MM.1S (cell line): ENCODE measurements around the gene FHIT.

ENCODE experiments used
- DNase-seq: peaks from one replicate; pipeline ENCODE4 v3.0.0-alpha.2; 2015
- H2AFZ ChIP-seq: fragments of 300-600 bp; sonication (generic); 2 replicates; pipeline ENCODE4 v1.6.0; 2016; ENCODE audit warnings: antibody characterized with exemption, low read length
- H3F3A ChIP-seq: fragments of 300-600 bp; sonication (generic); 2 replicates; pipeline ENCODE4 v1.6.1; 2016; ENCODE audit warnings: mild to moderate bottlenecking, antibody characterized with exemption, low read length, moderate library complexity, mixed read lengths; ENCODE audit not compliant: insufficient read depth
- H3K27ac ChIP-seq: fragments of 300-600 bp; sonication (generic); 2 replicates; pipeline ENCODE4 v1.5.1; 2016; ENCODE audit warnings: mild to moderate bottlenecking, low read length
- H3K27me3 ChIP-seq: fragments of 300-600 bp; sonication (generic); replicated peaks from 2 replicates; pipeline ENCODE4 v1.6.0; 2016; ENCODE audit warnings: low read length; ENCODE audit not compliant: insufficient read depth
- H3K36me3 ChIP-seq: fragments of 300-600 bp; sonication (generic); replicated peaks from 2 replicates; pipeline ENCODE4 v1.6.1; 2016; ENCODE audit warnings: mild to moderate bottlenecking, low read length, mixed read lengths; ENCODE audit not compliant: insufficient read depth
- H3K4me1 ChIP-seq: fragments of 300-600 bp; sonication (generic); 2 replicates; pipeline ENCODE4 v1.6.1; 2016; ENCODE audit warnings: low read length, mixed read lengths
- H3K4me2 ChIP-seq: fragments of 300-600 bp; sonication (generic); 2 replicates; pipeline ENCODE4 v1.6.0; 2016; ENCODE audit warnings: low read depth, low read length
- H3K4me3 ChIP-seq: fragments of 300-600 bp; sonication (generic); 2 replicates; pipeline ENCODE4 v1.5.1; 2016; ENCODE audit warnings: low read length, mixed read lengths
- H3K79me2 ChIP-seq: fragments of 300-600 bp; sonication (generic); 2 replicates; pipeline ENCODE4 v1.6.1; 2016; ENCODE audit warnings: mixed run types, low read length, mixed read lengths
- H3K9ac ChIP-seq: fragments of 300-600 bp; sonication (generic); 2 replicates; pipeline ENCODE4 v1.6.1; 2016; ENCODE audit warnings: low read length, mixed read lengths
- H3K9me2 ChIP-seq: fragments of 300-600 bp; sonication (generic); replicated peaks from 2 replicates; pipeline ENCODE4 v1.6.1; 2016; ENCODE audit warnings: mild to moderate bottlenecking, low read length, mixed read lengths; ENCODE audit not compliant: insufficient read depth
- H3K9me3 ChIP-seq: fragments of 300-600 bp; sonication (generic); replicated peaks from 2 replicates; pipeline ENCODE4 v1.6.1; 2016; ENCODE audit warnings: mild to moderate bottlenecking, low read length, mixed read lengths; ENCODE audit not compliant: insufficient read depth
- H4K20me1 ChIP-seq: fragments of 300-600 bp; sonication (generic); 2 replicates; pipeline ENCODE4 v1.6.1; 2016; ENCODE audit warnings: mild to moderate bottlenecking, low read length, moderate library complexity, mixed read lengths; ENCODE audit not compliant: insufficient read depth
- CTCF ChIP-seq: fragments of 300-600 bp; sonication (generic); IDR thresholded peaks from 2 replicates; pipeline ENCODE4 v1.5.1; 2016; ENCODE audit warnings: antibody characterized with exemption, low read length, mixed read lengths
- EZH2 ChIP-seq: fragments of 300-600 bp; sonication (generic); optimal IDR thresholded peaks from 2 replicates; pipeline ENCODE3; 2017; ENCODE audit warnings: low read depth, mild to moderate bottlenecking, antibody characterized with exemption, low read length, mixed read lengths
- EZH2phosphoT487 ChIP-seq: fragments of 300-600 bp; sonication (generic); IDR thresholded peaks from 2 replicates; pipeline ENCODE4 v1.6.1; 2018; ENCODE audit warnings: antibody characterized with exemption, low read length

Gene FHIT

GRCh38 chr3:59788133-59788532 is 1463.1 kb downstream of the FHIT start:
- no peaks in the 10 kb centered on the region for H3K36me3 ChIP-seq
- no peaks in the 10 kb centered on the region for H4K20me1 ChIP-seq
- TF ChIP-seq EZH2phosphoT487: no peak
- TF ChIP-seq CTCF: no peak
- TF ChIP-seq EZH2: no peak
- no peak for DNase-seq
- H3K27me3 ChIP-seq: no peaks in the 10 kb centered on the region
- no peak overlapping the region for H3K4me2 ChIP-seq
- no peak overlapping the region for H3K27ac ChIP-seq
- no peak overlapping the region for H2AFZ ChIP-seq
- no peaks in the 10 kb centered on the region for H3K9me3 ChIP-seq
- H3K4me1 ChIP-seq: peaks cover 7% of the 10 kb centered on the region; the same call in 1 of the 2 replicates
- no peaks in the 10 kb centered on the region for H3F3A ChIP-seq
- no peak overlapping the region for H3K9ac ChIP-seq
- H3K9me2 ChIP-seq: no peaks in the 10 kb centered on the region
- H3K79me2 ChIP-seq: no peaks in the 10 kb centered on the region
- no peak overlapping the region for H3K4me3 ChIP-seq

GRCh38 chr3:59786374-59786773 is 1464.9 kb downstream of the FHIT start:
- no peaks in the 10 kb centered on the region for H4K20me1 ChIP-seq
- H2AFZ ChIP-seq: no peak overlapping the region
- no peaks in the 10 kb centered on the region for H3K36me3 ChIP-seq
- H3K9ac ChIP-seq: no peak overlapping the region
- H3K4me2 ChIP-seq: no peak overlapping the region
- no peak overlapping the region for H3K4me3 ChIP-seq
- no peaks in the 10 kb centered on the region for H3K9me3 ChIP-seq
- TF ChIP-seq EZH2 (no peak), CTCF (no peak), EZH2phosphoT487 (no peak)
- no peaks in the 10 kb centered on the region for H3K9me2 ChIP-seq
- no peak for DNase-seq
- H3K27ac ChIP-seq: no peak overlapping the region
- H3F3A ChIP-seq: no peaks in the 10 kb centered on the region
- H3K4me1 ChIP-seq: peaks cover 7% of the 10 kb centered on the region; the same call in 1 of the 2 replicates
- no peaks in the 10 kb centered on the region for H3K79me2 ChIP-seq
- no peaks in the 10 kb centered on the region for H3K27me3 ChIP-seq

GRCh38 chr3:59784164-59784563 is 1467.1 kb downstream of the FHIT start:
- H3K4me3 ChIP-seq: no peak overlapping the region
- no peaks in the 10 kb centered on the region for H3K9me2 ChIP-seq
- H3K9me3 ChIP-seq: no peaks in the 10 kb centered on the region
- H3K79me2 ChIP-seq: no peaks in the 10 kb centered on the region
- no peaks in the 10 kb centered on the region for H3K27me3 ChIP-seq
- H3K27ac ChIP-seq: no peak overlapping the region
- no peaks in the 10 kb centered on the region for H4K20me1 ChIP-seq
- H3F3A ChIP-seq: no peaks in the 10 kb centered on the region
- no peaks in the 10 kb centered on the region for H3K36me3 ChIP-seq
- H3K9ac ChIP-seq: no peak overlapping the region
- peaks cover 7% of the 10 kb centered on the region; the same call in 1 of the 2 replicates for H3K4me1 ChIP-seq
- H3K4me2 ChIP-seq: no peak overlapping the region
- TF ChIP-seq CTCF: no peak
- no peak for TF ChIP-seq EZH2
- TF ChIP-seq EZH2phosphoT487: no peak
- DNase-seq: no peak
- no peak overlapping the region for H2AFZ ChIP-seq
